LNCaP clone FGC (cell line): ENCODE measurements around the gene CMTM7.
"Not testable (repeated sequence)": the region's sequence is repeated elsewhere in the genome, so short reads cannot be mapped to it uniquely, and the experiment has no call there.

Experiments
- DNase-seq: peaks from one replicate; pipeline ENCODE4 v3.0.0-alpha.2; 2011; ENCODE audit warnings: low read depth
- H3K4me3 ChIP-seq: 2 replicates; pipeline ENCODE4 v1.5.1; 2011; ENCODE audit warnings: mild to moderate bottlenecking, low read depth, low read length, control low read depth
- TF ChIP-seq, protein P1 (sequence below): IDR thresholded peaks from 2 replicates; pipeline ENCODE4 v1.5.1; 2012; ENCODE audit warnings: mild to moderate bottlenecking; ENCODE audit not compliant: control insufficient read depth, insufficient read depth; ENCODE audit errors: extremely low read depth

Gene CMTM7

DNA sequence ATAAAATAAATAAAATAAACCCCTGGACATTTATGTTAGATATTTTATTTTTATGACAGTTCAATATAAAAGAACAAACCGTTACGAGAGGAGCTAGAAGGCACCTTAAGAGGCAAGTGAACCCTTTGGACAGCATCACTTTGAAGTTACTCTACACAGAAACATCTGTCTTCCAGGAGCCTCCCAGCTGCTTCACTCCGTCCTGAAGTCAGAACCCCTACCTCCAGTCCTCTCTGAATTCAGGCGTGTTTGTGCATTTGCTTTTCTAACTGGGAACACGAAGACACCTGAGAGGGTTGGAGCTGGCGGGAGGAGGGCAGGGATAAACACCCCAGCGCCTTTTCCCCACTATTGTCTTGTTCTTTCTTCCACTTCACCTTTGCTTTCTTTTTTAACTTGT, 46.2 kb downstream of the CMTM7 start:
- TF ChIP-seq, protein P1, sequence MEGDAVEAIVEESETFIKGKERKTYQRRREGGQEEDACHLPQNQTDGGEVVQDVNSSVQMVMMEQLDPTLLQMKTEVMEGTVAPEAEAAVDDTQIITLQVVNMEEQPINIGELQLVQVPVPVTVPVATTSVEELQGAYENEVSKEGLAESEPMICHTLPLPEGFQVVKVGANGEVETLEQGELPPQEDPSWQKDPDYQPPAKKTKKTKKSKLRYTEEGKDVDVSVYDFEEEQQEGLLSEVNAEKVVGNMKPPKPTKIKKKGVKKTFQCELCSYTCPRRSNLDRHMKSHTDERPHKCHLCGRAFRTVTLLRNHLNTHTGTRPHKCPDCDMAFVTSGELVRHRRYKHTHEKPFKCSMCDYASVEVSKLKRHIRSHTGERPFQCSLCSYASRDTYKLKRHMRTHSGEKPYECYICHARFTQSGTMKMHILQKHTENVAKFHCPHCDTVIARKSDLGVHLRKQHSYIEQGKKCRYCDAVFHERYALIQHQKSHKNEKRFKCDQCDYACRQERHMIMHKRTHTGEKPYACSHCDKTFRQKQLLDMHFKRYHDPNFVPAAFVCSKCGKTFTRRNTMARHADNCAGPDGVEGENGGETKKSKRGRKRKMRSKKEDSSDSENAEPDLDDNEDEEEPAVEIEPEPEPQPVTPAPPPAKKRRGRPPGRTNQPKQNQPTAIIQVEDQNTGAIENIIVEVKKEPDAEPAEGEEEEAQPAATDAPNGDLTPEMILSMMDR = no peak
- H3K4me3 ChIP-seq = no peak overlapping the region
- no peak for DNase-seq

DNA sequence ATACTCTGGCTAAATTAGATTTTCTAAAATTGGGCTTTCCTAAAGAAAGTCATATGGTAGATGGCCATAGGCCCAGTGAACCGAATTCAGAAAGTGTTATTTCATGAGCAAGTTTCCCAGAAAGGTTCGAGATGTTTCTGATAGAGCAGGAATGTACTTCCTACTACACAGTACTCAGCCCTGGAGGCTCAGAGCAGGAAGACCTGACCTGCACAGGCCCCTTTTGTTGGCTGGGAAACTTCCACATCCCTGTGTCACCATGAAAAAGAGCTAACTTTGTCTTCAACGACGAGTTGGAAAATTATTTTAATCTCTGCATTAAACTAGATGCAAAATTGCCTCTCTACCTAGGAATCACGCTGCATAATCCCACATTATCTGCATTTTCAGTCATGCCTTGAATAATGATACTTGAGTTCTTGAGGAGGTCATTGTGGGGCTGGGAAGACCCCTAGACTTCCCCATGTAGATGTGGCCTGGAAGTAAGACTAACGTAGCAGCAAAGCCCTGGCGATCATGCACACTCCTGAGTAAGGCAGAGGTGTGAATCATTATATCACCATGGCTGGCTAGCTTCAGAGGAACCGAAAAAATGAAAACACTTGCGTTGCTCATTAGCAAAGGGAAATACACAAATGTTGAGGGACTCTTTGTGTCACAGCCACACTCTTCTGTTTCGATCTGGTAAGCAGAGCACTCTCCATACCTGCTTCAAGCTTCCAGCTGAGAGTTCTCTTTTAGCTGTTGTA, 47.1 kb downstream of the CMTM7 start:
- no peak for DNase-seq
- H3K4me3 ChIP-seq = no peak overlapping the region
- TF ChIP-seq, protein P1 = no peak

DNA sequence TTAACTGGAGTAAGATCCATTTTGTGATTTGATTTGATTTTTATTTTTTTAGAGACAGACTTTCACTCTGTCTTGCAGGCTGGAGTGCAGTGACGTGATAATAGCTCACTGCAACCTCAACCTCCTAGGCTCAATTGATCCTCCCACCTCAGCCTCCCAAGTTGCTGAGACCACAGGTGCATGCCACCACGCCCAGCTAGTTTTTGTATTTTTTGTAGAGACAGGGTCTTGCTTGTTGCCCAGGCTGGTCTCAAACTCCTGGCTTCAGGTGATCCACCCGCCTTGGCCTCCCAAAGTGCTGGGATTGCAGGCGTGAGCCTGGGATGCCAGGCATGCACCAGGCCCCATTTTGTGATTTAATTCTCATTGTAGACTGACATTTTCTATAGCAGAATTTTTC, 47.8 kb downstream of the CMTM7 start:
- not testable (repeated sequence) for DNase-seq, H3K4me3 ChIP-seq

DNA sequence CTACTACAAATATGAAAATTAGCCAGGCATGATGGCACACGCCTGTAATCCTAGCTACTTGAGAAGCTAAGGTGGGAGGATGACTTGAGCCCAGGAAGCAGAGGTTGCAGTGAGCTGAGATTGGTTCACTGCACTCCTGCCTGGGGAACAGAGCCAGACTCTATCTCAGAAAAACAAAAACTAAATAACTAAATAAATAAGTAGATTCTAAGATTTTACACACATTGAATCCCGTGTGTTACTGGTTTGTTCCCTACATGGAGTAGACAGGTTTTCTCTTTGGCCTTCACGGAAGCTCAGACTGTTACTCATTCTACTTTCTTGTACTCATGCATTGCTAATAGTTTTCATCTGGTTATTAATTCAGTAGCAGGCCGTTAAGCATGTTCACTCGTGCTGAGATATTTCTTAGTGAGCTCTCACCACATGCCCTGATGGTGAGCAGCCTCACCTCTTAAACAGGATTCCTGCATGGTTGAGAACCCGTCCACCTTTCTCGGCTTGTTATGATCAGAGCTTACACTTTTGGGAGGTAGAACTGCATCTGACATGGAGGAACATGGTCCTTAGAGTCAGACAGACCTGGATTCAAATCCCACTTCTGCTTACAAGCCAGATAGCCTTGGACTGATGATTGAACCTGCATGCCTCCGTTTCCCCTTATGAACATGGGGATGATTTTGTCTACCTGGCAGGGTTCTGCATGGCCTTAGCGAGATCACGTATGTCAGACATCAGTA, 49.1 kb downstream of the CMTM7 start:
- TF ChIP-seq, protein P1 = no peak
- no peak overlapping the region for H3K4me3 ChIP-seq
- DNase-seq = no peak

DNA sequence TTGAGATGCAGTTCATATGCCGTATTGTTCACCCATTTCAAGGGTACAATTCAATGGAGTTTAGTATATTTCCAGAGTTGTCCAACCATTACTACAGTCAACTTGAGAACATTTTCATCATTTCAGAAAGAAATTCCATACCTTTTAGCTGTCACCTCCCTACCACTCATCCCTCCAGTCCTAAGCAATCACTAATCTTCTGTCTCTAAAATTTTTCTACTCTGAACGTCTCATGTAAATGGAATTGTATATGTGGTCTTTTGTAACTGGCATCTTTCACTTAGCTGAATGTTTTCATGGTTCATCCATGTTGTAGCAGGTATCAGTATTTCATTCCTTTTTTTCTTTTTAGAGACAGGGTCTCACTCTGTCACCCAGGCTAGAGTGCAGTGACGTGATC, 51.1 kb downstream of the CMTM7 start:
- TF ChIP-seq, protein P1 = no peak
- DNase-seq = no peak
- H3K4me3 ChIP-seq = no peak overlapping the region

DNA sequence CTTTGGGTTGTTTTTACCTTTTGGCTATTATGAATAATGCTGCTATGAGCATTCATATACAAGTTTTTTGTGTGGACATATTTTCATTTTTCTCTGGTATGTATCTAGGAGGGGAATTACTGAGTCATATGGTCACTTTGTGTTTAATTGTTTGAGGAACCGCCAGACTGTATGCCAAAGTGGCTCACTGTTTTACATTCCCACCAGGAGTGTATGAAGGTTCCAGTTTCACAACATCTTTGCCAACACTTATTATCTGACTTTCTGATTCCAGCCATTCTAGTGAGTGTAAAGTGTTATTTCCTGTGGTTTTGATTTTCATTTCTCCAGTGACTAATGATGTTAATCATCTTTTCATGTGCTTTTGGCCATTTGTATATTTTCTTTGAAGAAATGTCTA, 51.8 kb downstream of the CMTM7 start:
- TF ChIP-seq, protein P1 = no peak
- H3K4me3 ChIP-seq = no peak overlapping the region
- no peak for DNase-seq

DNA sequence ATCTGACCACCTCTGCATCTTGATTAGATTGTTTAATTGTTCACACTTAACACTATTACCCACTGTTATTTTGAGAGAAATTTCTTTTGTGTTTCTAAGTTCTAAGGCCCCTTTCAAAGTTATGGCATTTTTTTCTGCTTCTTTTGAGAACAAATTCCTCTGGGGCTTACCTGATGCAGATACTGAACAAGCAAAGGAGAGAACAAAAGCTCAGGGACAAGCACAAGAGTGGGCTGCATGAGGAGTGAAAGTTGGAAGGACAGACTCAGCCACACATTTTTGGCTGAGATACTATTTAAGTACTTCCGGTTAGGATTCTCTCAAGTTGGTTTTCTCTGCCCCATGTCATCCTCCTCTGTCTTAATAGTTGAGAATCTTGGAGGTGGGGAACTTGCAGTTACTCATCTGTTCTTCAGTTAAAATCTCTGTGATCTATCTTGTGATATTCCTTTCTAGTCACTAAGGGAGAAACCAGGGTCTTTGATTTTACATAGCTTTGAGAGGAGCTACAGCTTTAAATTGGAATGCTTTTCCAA, 56.3 kb downstream of the CMTM7 start:
- no peak for DNase-seq
- TF ChIP-seq, protein P1 = no peak
- no peak overlapping the region for H3K4me3 ChIP-seq
